ENCODE data around the gene CCDC194. TPM values are rescaled to one million over a fixed set of nuclear protein-coding genes. Genes with fewer than 3 reads are reported as not detected.
A peak's percentile ranks its signal among the peaks of the same experiment; 100 is the strongest.
"Not testable (repeated sequence)": the region's sequence is repeated elsewhere in the genome, so short reads cannot be mapped to it uniquely, and the experiment has no call there.

Gene CCDC194
- polyA plus RNA-seq, 3 donors: not detected

DNA sequence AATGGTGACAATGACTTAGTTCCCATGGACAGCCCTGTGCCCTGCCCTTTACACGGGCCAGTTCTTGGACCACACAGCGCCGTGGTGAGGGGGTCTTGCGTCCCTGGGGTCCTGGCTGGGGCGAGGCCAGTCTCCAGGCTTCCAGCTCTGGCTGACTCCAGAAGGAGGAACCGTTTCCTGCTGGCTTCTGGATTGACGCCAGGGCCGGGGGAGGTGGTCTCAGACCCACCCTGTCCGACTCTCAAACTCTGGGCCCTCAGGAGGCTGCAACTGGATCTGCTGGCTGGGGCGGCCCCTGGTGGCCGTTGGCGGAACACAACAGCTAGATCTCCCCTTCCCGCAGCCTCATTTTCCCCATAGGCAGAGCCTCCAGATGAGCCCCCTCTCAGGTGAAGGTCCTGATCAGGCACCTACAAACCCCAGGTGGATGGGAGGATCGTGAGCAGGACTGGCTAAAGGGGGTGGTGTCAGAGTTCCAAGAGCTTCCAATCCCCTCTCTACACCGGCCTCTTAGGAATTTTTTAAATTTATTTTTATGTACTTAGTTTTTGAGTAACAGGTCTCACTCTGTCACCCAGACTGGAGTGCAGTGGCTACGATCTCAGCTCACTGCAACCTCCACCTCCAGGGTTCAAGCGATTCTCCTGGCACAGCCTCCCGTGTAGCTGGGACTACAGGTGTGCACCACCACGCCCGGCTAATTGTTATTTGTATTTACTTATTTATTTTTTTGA lies 8.0 kb downstream of the CCDC194 start:
- no peak overlapping the region for H3K27ac ChIP-seq (ENCODE audit: low read depth, low read length)
- 28 to 36% (median 32%) methylated on average over 20 of the region's 20 CpGs for WGBS, 3 donors

DNA sequence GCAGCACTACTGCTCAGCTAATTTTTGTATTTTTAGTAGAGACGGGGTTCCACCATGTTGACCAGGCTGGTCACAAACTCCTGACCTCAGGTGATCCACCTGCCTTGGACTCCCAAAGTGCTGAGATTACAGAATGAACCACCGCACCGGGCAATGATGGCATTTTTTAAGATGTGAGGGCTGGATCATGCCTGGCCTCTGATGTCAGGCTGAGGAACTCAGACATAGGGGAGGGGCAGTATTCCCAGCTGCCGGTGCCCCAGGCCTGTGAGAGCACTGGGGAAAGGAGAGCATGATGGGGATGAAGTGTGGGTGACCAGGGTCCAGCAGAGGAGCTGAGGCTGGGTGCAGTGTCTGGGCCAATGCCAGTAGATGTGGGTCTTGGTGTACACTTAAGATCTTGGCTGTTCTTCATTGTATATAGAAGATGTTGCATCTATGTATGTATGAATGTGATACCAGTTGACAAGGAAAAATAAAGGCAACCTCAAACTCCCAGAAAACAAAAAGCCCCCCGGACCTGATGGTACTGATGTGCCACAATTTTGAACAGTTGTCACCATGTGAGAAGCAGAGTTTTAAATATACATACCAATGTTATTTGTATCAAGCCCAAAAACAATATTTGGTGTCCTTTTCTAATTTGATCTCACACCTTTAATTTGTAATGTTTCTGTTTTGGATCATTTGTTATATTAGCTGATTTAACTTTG lies 13.4 kb downstream of the CCDC194 start:
- 89 to 98% (median 97%) methylated on average over 5 of the region's 5 CpGs for WGBS, 3 donors

DNA sequence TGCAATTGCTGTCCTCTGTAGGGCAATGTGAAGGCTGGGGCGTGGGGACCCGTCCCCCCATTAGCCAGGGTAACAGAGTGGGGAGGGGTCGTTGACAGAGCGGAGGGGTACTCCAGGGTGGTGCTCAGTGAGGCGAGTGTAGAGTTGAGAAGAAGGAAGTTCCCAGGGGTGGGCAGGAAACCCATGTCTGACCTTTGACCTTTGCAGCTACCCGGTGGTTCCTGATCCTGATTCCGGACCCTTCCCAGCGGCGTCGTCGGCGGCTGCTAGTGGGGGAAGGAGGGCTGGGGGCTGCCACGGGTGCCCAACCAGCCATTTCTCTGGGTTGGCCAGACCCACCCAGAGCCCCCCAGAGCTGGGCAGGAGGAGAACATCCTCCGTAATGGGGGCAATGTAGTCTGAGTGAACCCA lies 14.8 kb downstream of the CCDC194 start:
- H3K27ac ChIP-seq (ENCODE audit: low read depth, low read length): no peak overlapping the region
- WGBS, 3 donors: 23 to 35% (median 35%) methylated on average over 14 of the region's 14 CpGs

More for the DNA sequence above, 13.4 kb downstream of the CCDC194 start:
- no peak overlapping the region for H3K27ac ChIP-seq (ENCODE audit: low read depth, low read length)

DNA sequence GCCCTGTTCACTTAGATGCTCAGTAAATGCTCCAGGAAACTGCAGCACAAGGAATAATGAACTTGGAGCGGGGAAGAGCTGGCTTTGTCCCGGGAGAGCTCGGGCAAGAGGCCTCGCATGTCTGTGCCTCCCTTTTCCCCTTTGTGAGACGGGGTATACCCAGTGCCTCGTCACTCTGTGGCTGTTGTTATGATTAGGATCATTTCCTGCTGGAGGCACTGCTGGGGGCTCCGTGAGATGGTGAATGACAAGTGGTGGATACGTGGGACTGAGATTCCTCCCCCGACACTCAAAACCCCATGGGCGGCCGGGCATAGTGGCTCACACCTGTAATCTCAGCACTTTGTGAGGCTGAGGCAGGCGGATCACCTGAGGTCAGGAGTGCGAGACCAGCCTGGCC lies 15.7 kb downstream of the CCDC194 start:
- 55 to 66% (median 56%) methylated on average over 13 of the region's 13 CpGs for WGBS, 3 donors
- H3K27ac ChIP-seq (ENCODE audit: low read depth, low read length): no peak overlapping the region

DNA sequence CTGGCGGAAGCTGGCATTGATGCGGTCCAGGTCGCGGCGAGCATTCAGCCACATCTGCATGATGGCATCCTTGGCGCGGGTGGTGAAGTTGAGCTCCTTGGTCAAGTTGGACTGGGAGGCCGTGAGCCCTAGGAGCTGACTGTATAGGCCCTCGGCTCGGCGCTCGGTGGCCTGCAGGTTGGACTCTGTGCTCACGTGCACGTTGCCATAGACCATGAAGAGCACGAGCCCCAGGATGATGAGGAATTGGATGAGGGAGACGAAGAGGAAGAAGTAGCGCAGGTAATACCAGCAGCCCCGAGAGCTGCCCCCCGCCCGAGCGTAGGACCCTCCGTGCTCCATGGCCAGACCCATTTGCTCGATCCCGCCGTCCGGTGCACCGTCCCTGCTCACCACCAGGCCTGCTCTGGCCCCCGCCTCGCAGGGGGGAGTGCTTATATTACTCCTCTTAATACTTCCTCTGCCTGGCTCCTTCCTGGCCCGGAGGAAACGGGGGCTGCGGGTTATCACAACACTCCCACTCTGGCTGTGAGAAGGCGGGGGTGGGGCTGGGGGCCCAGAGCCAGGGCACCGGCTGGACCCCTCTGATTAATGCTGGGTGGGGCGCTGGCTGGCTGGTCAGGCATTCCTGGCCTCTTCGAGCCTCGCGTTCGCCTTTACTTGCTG lies 16.9 kb downstream of the CCDC194 start, which contains the start of gene PLVAP:
Gene PLVAP (minus strand): TSS at position 408 of the 666 bp plus-strand sequence. CDS start 54 bp downstream, at position 354.
- 35 to 59% (median 36%) methylated on average over 38 to 39 of the region's 39 CpGs for WGBS, 3 donors
- H3K27ac ChIP-seq (ENCODE audit: low read depth, low read length): no peak within 1 kb of the TSS

DNA sequence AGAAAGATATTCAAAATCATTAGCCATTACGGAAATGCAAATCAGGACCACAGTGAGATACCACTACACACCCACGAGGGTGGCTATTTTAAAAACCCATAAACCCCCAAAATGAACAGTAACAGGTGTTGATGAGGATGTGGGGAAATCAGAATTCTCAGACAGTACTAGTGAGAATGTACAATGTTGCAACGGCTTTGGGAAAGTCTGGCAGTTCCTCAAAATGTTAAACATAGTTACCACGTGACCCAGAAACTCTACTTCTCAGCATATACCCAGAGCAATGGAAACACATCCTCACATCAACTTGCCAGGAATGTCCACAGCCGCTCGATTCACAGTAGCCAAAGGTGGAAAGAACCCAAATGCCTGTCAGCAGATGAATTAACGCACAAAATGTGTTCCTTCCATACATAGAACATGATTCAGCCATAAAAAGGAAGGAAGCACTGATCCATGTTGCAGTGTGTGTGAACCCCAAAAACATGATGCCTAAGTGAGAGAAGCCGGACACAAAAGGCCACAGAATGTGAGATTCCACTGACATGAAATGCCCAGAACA lies 23.9 kb downstream of the CCDC194 start:
- WGBS, 3 donors: 22 to 35% (median 27%) methylated on average over 8 of the region's 8 CpGs
- H3K27ac ChIP-seq (ENCODE audit: low read depth, low read length): no peak overlapping the region

DNA sequence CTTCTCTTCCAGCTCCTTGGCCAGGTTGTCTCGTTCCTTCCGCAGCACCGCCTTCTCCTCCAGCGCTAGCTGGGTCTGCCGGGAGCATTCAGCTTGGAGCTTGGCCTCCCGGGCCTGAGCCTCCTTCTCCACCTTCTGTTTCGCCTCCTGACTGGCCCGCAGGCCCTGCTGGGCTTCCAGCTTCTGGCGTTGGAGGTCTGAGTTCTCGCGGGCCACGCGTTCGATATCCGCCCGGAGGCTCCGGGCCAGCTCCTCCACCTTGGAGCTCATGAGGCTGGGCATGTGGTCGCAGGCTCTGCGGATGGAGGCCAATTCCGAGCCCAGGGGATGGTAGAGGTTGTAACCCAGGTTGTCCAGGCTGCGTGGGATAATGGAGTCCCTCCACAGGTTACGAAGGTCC lies 28.6 kb downstream of the CCDC194 start:
- 90 to 95% (median 91%) methylated on average over 22 of the region's 22 CpGs for WGBS, 3 donors
- H3K27ac ChIP-seq (ENCODE audit: low read depth, low read length): no peak overlapping the region

DNA sequence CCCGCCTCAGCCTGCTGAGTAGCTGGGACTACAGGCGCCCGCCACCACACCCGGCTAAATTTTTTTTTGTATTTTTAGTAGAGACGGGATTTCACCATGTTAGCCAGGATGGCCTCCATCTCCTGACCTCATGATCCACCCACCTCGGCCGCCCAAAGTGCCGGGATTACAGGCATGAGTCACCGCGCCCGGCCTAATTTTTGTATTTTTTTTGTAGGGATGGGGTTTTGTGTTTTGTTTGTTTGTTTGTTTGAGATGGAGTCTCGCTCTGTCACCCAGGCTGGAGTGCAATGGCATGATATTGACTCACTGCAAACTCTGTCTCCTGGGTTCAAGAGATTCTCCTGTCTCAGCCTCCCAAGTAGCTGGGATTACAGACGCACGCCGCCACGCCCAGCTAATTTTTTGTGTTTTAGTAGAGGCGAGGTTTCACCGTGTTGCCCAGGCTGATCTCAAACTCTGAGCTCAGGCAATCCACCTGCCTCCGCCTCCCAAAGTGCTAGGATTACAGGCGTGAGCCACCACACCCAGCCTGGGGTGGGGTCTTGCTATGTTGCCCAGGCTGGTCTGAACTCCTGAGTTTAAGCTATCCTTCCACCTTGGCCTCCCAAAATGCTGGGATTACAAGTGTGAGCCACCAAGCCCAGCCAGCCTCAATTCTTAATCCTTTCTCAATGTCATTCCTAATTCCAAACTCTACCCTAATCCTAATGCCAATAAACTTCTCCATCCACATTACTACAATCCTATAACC lies 30.0 kb downstream of the CCDC194 start:
- 87 to 89% (median 88%) methylated on average over 20 of the region's 20 CpGs for WGBS, 3 donors

DNA sequence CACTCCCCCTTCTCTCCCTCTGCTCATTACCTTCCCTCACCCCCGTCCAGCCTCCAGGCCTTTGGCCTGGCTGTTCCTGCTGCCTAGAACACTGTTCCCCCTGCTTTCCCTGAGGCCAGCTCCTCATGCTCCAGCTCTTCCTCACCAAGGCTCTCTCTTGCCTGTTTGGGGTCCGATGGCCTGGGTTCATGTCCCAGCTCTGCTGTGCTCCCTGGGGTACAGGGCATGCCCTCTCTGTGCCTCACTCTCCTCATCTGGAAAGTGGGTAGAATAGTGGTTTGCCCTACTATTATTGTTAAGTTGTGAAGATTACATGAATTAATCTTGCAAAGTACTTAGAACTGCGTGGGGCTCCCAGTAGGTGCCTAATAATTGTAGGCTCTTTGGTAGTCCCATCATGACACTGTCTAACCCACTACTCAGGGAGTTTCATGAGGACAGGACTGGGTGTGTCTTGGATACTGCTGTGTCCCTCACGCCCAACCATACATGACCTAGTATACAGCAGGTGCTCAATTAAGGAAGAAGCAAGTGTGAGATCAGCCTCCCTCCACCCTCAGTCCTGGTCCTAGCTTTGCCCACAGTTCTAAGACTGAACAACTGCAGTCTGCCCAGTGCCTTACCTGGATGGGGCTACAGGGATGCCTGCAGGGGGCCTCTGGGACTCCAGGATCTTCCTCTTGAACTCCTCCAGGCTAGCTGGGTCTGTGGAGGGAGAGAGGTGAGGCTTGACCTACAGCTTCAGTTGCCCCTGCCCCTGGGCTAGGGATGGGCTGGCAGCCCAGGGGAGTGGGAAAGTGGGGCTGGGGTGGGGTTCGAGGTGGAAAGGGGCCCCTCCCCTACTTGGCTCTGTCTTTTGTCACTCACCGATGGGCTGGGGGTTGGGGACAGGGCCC lies 33.8 kb downstream of the CCDC194 start:
- no peak overlapping the region for H3K27ac ChIP-seq (ENCODE audit: low read depth, low read length)
- 74 to 88% (median 81%) methylated on average over 6 of the region's 6 CpGs for WGBS, 3 donors

More for the DNA sequence above, 30.0 kb downstream of the CCDC194 start:
- not testable (repeated sequence) for H3K27ac ChIP-seq (ENCODE audit: low read depth, low read length)

DNA sequence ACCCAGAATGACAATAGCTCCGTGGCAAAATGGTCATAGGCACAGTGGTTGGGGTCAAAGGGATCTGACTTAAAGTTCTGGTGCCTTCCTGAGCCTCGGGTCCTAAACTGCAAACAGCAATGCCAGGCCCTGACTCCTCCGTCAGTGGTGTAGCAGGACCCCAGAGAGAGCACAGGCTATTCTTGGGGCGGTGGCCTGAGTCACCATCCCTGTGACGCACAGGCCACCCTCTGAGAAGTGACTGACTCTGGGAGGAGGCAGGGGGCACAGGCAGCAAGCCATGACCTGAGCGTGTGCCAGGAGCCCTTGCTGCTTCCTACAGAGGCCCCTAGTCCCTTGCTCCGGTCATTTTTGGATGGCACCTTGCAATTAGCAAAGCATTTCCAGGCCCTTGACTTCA lies 35.6 kb downstream of the CCDC194 start:
- no peak overlapping the region for H3K27ac ChIP-seq (ENCODE audit: low read depth, low read length)
- WGBS, 3 donors: 64 to 72% (median 67%) methylated on average over 6 to 7 of the region's 7 CpGs

DNA sequence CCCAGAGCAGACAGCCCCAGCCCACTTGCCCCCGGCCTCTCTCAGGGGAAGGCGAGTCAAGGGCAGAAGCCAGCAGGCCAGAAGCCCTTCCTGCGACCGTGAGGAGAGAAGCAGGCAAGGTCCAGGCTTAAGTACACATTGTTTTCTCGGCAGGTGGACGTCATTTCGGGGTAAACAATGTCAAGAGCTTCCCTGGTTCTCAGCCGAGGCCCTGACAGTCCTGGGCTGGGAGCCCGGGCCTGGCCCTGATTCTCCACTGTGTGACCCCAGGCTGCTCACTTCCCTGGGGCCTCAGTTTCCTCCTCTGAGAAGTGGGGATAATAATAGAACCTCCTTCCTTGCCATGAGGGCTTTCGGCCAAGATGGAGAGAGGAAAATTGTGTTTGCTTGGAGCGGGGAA lies 36.3 kb downstream of the CCDC194 start:
- H3K27ac ChIP-seq (ENCODE audit: low read depth, low read length): peak overlapping the region; percentile 6
- WGBS, 3 donors: 42 to 76% (median 65%) methylated on average over 11 of the region's 11 CpGs

DNA sequence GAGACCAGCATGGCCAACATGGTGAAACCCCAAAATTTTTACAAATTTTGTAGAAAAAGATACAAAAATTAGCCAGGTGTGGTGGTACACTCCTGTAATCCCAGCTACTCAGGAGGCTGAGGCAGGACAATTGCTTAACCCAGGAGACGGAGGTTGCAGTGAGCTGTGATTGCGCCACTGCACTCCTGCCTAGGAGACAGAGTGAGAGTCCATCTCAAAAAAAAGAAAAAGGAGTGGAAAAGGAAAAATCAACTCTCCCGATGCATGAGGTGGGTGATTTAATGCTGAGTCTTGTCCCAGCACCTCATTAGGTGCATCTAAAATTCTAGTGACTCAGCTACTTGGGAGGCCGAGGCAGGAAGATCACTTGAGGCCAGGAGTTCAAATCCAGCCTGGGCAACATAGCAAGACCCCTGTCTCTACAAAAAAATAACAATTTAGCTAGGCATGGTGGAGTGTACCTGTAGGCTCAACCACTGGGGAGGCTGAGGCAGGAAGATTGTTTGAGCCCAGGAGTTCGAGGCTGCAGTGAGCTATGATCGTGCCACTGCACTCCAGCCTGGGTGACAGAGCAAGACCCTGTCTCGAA lies 36.8 kb downstream of the CCDC194 start:
- WGBS, 3 donors: 75 to 81% (median 77%) methylated on average over 7 of the region's 7 CpGs
- H3K27ac ChIP-seq (ENCODE audit: low read depth, low read length): no peak overlapping the region

DNA sequence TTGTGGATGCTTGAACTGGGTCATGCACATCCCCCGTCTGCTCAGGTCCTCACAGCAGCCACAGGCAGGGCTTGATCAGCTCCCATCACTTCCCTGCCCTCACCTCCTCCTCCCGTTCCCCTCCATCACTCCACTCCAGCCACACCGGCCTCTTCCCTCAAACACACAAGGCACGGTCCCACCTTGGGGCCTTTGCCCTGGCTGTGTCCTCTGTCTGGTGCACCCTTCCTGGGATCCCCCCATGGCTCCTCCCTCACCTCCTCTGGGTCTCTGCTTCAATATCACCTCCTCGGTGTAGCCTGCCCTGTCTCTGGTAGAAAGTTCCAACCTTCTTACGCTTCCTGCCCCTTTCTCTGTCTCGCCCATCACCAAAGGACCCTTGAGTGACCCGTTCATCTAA lies 40.6 kb downstream of the CCDC194 start:
- H3K27ac ChIP-seq (ENCODE audit: low read depth, low read length): no peak overlapping the region
- 66 to 80% (median 76%) methylated on average over 8 of the region's 8 CpGs for WGBS, 3 donors

DNA sequence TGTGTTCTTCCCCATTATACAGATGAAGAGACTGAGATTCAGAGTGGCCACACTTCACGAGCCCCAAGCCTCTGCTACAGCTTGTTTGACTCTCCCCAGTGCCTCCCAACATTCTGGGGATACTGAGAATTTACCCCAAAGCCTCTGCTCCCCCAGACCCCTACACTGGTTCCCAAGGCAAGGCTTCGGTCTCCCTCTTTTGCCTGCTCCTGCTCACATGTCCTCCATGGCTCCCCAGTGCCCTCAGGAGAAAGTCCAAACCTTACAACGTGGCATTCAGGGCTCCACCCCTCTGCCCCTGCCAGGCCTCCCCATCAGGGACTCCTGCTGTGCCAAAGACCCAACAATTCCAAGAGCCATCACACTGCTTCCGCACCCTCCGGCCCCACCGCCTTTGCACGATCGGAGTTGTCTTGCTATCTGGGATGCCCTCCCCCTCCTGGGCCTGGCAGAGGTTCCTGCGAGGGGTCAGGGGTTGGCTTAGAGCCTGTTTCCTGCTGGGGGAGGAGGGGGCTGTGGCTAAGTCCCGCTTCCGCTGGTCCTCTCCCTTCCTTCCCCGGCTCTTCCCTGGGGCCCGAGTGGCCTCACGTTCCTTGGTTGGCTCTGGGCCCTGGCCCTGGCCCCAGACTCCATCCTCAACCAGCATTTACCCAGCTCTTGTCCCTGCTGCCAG lies 41.3 kb downstream of the CCDC194 start:
- 31 to 37% (median 35%) methylated on average over 14 of the region's 14 CpGs for whole genome bisulfite sequencing, 3 donors

DNA sequence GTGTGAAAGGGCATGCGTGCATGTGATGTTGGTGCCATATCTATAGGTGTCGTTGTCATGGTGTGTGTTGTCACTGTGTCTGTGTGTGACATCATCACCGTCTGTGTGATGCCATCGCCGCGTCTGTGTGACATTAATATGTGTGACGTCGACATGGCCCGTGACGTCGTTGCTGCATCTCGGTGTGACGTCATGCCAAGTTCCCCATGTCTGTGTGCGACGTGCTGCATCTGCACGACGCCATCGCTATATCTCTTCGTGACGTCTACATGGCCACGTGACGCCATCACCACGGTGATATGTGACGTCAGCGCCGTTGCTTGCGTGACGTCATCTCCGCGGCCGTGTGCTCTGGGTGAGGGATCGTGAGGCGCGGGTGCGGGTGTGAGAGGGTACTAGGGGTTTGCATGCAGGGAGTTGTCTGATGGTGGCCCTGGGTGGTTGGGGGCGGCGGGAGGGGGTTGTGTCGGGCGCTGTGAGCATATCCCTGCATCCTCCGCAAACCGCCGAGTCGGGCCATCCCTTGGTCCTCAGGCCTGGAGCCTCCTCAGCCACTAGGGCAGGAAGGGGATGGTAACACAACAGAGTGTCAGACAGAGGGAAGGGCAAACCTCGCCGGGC lies 42.1 kb downstream of the CCDC194 start:
- no peak overlapping the region for H3K27ac ChIP-seq (ENCODE audit: low read depth, low read length)
- WGBS, 3 donors: 82 to 89% (median 86%) methylated on average over 42 to 45 of the region's 45 CpGs

More for the DNA sequence above, 41.3 kb downstream of the CCDC194 start:
- no peak overlapping the region for H3K27ac ChIP-seq (ENCODE audit: low read depth, low read length)

DNA sequence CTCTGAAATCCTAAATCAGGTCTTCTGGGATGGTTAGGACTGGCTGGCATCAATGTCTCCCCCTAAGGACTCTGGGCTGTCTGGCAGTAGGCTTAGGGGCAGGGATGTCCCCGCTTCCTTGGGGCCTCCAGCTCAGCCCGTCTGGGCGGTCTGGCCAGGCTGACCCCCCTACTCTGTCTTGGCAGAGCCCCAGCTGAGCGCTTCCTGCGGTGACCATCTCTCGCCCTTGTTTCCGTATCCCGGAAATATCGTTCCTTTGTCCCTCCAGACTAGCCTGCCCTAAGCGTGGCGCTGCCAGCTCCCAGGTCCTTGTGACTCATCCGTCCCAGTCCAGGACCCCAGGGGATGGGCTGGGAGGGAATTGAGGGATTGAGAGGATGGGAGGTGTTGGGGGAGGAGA lies 45.3 kb downstream of the CCDC194 start:
- H3K27ac ChIP-seq (ENCODE audit: low read depth, low read length): no peak overlapping the region
- WGBS, 3 donors: 1 to 5% (median 4%) methylated on average over 12 of the region's 12 CpGs
